HTERT RPE-1 (cell line): ENCODE data around the gene ABCC6.
"Not testable (repeated sequence)": the region's sequence is repeated elsewhere in the genome, so short reads cannot be mapped to it uniquely, and the experiment has no call there.

Experiments used
- in situ Hi-C: fragments of 300-500 bp; cut with MboI; formaldehyde crosslinking; loops from 4 replicates; pipeline ENCODE4 v1.14.3; 2020; ENCODE audit warnings: low sequenced_read_pairs

ABCC6 gene

DNA sequence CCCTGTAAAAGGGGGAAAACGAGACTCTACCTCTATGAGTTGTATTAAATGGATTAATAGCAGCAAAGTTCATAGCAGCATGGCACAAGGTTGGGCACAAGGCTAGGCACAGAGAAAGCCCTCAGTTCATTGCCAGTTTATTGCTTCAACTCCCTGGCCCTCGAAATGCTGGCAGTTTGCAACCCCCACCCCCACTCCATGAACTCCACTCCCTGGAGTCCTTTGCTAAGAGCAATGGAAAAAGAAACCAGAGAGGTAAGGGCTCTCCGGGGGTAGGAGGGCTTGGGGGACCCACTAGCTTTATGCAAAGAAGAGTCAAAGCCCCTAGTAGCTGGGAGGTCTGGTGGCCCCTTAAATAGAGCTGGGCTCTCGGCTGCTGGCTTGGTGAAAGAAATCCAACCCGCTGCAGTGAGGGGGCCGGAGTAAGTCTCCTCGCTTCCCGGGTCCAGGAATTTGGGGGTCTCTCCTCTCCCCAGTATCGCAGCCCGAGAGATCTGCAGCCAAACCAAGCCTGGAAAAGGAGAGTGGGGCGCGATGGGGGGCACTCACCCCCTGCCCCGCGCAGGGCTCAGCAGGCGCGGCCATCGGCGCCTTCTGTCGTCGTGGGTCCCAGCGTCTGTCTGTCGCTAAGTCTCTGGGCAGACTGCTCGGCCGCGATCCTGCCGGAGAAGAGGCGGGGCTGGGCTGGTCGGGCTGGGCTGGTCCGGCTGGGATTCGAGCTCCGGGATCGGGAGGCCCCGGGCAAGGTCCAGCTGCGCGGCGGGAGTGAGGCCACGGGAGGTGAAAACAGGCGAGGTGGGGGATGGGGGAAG lies at the start of gene ABCC6:
ABCC6 (minus strand) TSS at position 645 of the 812 bp plus-strand sequence; CDS start at position 585, 60 bp downstream.
- in situ Hi-C loops: not testable (repeated sequence)

DNA sequence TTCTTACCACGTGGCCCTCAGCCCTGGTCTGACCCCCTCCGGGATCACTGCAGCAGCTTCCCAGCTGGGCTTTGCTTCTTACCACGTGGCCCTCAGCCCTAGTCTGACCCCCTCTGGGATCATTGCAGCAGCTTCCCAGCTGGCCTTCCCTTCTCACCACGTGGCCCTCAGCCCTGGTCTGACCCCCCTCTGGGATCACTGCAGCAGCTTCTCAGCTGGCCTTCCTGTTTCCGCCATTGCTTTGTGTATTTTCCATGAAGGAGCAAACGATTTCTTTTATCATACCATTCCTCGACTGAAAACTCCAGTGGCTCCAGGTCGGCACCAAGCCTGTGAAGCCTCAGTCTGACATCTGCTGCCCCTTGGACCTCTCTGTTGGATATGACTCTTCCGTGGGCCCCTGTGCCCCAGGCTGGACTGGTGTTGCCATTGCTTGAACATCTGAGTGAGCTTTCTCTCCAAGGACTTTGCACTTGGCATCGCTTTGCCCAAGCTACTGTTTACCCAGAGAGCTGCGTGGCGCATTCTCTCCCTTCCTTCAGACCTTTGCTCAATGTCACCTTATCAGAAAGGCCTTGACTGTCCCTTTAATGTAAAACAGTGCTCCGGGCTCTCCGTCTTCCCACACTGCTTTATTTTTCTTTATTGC lies 49.4 kb upstream of the ABCC6 start:
- in situ Hi-C loops: not testable (repeated sequence)

DNA sequence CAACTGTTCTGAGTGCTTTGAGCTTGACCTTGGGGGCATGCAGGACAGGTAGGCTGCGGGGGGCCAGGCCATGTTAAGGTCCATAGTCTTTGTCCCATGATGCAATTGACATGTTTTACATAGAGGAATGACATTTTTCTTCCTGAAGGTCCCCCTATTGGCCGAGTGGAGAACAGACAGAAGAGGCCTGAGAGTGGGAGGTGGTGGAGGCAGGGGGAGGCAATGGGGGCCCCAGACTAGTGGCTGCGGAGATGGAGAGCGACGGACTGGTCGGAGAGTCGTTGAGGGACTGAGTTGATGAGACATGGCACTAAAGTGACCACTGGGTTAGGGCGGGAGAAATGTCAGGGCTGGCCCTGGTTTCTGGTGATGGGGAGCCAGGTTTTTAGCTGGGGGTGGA lies 48.4 kb upstream of the ABCC6 start:
- in situ Hi-C loops: not testable (repeated sequence)

DNA sequence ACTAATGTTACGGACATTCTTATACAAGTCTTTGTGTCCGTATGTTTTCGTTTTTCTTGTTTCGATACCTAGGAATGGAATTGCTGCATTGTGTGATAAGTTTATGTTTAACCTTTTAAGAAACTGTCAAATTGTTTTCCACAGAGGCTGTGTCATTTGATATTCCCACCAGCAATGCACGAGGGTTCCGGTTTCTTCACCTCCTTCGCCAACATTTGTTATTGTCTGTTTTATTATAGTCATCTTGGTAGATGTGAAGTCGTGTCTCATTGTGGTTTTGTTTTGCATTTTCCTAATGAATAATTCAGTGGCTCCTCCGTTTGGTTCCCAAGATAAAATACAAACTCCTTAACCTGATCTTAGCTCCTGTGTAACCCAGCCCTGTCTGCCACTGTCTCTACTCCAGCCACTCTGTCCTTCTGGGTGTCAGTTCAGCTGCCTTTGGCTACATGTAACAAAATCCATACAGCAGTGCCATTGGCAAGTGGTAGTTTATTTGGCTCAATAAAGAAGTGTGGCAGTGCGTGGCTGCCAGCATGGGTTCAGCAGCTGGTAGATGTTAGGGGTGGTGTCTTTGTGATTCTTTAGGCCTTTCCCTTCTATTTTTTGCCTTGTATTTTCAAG lies 45.0 kb upstream of the ABCC6 start:
- in situ Hi-C loops: not testable (repeated sequence)

DNA sequence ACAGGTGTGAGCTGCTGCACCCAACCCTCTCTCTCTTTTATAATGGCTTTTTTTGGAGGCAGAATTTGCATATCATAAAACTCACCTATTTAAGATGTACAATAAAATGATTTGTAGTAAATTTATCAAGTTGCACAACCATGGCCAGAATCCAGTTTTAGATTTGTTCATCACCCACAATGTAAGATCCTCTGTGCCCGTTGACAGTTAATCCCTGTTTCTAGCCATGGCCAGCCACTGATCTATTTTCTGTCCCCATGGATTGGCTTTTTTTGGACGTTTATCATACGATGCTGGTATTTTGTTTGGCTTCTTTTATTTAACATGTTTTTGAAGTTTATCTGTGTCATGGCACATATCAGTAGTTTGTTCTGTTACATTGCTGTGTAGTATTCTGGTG lies 44.4 kb upstream of the ABCC6 start:
- in situ Hi-C loops: not testable (repeated sequence)

DNA sequence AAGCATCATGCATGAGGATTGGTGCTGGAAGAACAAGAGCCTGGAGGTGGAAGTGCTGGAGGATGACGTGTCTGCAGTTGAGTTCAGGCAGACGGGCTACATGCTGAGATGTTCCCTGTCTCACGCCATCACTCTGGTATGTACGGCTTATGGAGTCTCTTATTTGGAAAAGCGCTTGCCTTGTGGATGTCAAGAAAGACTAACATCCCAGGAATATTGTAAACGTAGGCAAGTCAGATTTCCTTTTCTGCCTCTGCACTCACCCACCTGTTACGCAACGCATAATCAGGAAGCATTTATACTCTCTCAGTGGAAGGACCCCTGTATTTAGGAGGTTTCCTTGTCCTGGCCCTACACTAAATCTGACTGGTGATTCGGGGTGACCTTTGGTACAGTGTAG lies 41.8 kb upstream of the ABCC6 start:
- in situ Hi-C loops: not testable (repeated sequence)

DNA sequence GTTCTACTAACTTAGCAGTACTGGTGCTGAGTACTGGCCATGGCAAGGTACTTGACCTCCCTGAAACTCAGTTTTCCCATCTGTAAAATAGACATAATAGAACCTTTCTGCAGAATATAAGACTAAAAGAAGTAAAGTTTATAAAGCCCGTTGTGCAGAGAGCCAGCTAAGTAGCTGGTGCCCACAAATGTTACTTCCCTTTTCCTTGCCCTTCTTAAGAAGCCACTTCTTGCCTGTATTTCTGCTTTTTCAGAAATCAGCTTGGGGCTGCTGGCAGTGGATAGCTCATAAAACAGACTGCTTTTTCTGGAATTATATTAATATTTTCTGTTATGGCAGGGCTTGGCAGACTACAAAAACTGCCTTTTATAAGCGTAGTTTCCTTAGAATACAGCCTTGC lies 40.7 kb upstream of the ABCC6 start:
- in situ Hi-C loops: not testable (repeated sequence)

DNA sequence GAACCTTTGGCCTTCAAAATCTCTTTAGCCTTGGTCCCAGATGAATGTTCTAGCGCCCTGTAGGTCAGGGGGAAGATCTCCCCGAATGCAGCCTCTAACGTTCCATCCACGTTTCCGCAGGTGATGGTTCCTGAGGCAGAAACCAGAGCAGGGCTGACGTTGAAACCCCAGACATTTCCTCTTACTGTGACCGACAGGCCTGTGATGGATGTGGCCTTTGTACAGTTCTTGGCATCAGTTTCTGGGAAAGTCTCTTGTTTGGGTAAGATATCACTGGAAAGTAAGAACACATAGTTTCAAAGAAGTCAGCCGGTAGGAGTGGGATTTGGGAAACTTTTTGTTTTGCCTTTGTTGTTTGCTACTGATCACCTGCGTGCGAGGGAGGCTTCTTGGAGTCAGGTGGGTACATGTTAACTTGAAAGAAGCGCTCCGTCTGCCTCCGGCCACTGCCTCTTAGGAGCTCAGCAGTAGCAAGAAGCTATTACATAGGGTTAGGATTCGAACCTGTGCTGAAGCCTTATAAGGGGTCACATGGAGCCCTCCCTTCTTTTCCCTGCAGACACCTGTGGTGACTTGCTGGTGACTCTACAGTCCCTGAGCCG lies 39.8 kb upstream of the ABCC6 start:
- in situ Hi-C loops: not testable (repeated sequence)

DNA sequence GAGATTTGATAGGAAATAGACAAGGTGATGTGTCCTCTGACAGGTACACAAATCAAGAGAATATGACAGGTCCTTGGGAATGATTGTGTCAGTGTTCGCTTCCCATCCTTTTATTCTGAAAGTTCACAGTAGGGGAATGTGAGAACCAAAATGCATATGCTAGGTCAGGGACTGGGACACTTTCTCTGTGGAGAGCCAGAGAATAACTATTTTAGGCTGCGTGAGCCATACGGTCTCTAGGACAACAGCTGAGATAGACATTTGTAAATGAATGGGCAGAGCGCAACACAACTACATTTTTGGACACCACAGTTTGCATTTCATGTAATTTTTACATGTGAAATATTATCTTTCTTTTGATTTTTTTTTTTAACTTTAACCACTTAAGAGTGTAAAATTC lies 36.7 kb upstream of the ABCC6 start:
- in situ Hi-C loops: not testable (repeated sequence)

DNA sequence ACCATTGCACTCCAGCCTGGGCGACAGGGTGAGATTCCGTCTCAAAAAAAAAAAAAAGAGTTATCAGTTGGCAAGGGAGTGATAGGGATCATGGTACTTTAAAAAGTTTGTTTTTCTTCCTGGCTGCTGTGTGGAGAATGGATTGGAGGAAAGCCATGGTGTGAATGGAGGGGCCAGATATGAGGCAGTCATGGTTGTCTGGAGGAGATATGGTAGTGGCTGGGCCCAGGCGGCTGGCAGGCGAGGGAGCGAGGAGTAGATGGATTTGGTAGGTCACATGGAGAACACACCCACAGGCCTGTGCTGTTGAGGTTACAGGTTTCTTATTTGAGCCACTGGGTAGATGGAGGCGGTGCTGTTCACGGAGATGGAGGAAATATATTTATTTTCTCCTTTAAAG lies 35.5 kb upstream of the ABCC6 start:
- in situ Hi-C loops: not testable (repeated sequence)

DNA sequence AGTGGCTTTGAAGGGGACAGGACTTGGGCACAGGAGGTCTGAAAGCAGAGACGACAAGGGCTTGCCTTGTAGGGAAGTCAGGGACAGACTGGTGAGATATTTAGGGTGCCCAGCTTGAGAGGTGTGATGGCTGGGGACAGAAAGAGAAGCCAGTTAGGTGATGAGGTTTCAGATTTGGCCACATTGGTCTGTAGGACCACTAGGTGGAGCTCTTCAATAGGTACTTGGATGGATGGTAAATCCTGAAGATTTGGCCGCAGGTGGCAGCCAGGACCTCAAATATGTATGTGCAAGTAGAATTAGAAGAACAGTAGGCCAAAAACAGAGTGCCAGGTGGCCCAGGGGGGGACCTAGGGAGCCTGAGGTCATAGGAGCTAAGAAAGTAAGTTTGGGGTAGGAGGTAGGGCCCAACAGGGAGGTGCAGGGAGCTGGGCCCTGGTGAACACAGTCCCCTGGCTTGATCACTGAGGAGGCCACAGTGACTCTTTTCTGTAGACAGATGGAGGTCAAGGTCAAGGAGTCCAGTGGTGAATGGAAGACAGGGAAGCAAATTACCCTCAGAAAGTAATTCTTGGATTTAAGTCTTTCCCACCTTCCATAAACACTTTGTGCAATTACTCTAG lies 34.1 kb upstream of the ABCC6 start:
- in situ Hi-C loops: not testable (repeated sequence)

DNA sequence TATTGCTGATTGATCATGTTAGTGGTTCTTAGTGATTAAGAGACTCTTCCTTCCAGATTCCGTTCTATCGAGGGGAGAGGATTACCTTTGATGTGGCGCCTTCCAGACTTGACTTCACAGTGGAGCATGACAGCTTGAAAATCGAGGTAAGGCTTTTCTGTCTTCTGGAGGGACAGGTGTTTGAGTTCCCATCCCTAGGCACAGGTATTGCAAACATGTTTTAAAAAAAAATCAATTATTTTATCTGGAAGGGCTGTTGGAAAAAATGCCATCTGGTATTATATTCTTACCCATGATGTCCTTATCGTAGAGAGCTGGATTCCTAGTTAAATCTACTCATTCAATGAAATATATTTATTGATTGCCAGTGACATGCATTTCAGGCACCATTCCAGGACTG lies 29.1 kb upstream of the ABCC6 start:
- in situ Hi-C loops: not testable (repeated sequence)

DNA sequence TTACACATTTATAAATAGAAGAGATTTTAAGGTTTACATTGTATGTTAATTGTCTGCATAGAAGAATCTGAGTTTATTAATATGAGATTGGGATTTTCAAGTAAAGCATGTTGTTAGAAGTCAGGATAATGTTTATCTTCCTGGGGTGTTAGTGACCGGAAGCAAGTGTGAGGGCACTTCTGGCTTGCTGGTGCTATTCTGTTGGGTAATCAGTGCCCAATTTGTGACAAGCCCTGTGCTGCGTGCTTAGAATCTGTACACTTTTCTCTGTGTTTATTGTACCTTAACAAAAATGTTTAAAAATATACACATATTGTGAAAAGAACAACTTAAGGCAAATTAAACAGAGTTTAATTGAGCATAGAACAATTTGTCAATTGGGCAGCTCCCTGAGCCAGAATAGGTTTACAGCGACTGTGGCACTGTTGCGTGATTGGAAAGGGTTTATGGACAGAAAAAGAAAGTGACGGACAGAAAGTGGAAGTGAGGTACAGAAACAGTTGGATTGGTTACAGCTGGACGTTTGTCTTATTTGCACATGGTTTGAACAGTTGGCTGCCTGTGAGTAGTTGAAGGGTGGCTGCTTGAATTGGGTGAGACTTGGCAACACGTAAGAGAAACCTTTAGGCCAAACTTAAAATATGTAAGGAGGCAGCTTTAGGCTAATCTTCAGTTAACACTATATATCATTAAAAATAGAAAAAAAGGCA lies 26.5 kb upstream of the ABCC6 start:
- in situ Hi-C loops: not testable (repeated sequence)

DNA sequence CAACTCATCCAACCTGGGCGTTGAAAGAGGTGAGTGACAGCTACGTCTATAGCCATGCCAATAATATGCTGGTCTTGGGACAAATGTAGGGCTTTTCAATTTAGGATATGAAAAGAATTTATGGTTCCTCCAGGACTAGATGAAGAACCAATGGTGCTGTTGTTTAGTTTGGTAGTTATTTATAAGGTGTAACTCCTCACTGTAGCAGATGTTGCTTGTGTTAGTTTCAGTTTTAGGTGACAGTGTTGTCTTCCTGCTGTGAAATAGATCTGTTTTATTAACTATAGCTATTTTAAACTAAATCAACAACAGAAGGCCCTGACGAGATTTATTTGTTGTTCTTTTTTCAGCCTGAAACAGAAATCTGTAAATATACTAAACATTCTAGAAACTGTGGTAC lies 24.1 kb upstream of the ABCC6 start:
- in situ Hi-C loops: not testable (repeated sequence)

DNA sequence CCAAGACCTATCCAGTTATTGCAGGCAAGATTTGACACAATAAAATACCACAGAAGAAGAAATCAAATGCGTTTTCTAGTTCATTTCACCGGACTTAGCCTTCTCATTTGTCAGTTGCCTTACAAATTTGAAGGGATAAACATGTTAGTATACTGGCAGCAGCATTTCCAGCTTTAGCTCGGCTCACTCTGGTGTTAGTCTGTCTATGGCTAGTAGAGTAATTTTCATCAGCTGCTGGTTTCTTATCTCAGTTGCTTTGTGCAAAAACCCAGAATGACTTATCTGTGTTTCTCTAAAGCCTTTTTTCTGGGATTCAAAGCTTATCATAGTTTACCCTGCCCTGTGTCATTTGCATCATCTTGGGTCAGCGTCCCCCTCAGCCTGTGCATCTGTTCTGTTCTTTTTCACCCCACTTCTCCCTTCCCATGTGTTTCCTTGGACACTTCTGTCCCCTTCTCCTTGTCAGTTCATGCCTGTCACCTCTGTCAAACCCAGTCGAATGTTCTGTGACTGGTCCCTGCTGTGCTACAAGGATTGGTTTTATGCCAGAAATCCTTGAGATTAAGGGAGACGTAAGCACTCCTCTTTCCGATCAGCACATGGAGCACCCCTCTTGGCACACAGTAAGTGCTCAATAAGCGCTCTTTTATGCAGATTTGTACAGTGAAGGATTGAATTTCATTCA lies 23.4 kb upstream of the ABCC6 start:
- in situ Hi-C loops: not testable (repeated sequence)

DNA sequence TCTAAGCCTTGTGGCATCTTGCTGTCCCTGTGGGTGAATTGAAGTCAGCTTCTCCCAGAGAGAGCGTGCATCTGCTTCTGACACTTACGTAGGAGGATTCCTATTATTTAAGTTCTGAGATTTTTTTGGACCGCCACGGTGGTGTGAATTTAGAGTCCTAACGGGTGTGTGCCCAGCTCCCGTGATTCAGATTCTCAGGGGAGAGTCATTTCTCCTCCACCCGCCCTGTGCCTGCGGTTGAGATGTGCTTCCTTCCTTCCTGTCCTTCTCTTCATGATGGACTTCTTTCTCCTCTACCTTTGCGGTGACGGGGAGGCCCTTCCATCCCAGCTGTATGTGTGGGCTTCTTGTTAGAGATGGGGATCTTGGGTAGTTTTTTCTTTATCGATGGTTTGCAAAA lies 20.6 kb upstream of the ABCC6 start:
- in situ Hi-C loops: not testable (repeated sequence)

DNA sequence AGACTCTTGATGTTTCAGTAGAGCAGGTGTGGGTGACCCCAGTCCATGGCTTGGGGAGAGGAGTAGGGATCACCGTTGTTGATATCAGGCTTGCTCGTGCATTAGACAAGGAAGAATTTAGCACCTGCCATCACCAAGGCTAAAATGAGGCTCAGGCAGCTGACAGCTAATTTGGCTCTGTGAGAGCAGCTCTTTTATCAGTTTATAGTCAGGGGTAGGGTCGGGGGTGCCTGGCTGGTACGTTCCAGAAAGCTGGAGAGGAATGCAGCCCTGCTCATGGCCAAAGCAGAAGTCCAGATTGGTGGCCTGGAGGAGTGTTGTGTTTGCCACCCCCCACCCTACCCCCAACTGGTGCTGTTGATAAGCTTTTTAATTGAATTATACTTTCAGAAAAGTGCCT lies 17.4 kb upstream of the ABCC6 start:
- in situ Hi-C loops: not testable (repeated sequence)

DNA sequence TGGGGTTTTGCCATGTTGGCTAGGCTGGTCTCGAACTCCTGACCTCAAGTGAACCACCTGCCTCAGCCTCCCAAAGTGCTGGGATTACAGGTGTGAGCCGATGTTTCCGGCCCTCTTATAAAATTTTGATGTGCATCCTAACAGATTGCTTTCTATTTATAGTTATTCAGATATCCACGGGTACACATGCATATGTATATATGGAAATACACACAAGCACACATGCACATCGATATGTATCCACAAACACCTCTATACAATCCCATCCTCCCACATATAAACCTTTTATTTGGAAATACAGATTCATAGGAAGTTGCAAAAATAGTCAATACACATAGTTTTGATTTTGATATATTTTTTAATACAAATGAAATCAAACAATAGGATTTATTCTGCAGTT lies 14.4 kb upstream of the ABCC6 start:
- in situ Hi-C loops: not testable (repeated sequence)

DNA sequence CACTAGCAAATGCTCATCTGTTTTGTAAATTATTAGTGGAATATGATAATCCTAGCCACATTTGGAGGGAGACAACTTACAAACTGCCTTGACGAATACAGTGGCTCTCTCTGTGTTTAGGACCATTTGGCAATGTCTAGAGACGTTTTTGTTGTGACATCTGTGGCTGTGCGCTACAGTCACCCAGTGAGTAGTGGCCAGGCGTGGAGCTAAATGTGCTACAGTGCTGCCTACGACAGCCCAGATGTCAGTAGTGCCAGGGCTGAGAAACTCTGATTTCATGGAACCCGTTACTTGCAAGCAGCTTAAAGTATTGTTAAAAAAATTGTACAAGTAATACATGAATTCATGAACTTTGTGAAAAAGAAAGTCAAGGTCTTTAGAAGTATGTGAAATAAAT lies 13.8 kb upstream of the ABCC6 start:
- in situ Hi-C loops: not testable (repeated sequence)

DNA sequence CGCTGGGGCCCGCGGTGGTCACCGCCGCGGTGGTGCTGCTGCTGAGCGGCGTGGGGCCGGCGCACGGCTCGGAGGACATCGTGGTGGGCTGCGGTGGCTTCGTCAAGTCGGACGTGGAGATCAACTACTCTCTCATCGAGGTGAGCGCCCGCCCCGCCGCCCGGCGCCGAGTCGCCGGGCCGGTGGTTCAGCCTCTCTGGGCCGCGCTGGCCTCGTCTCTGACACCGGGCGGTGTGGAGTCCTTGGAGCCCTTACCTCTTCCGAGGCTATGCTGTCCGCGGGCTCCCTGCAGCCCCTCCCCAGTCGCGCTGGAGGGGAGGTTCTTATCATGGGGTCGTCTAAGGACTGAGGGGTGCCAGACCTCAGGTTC lies 9.4 kb upstream of the ABCC6 start:
- in situ Hi-C loops: not testable (repeated sequence)
